Heart right ventricle (tissue), 16 donors: ENCODE measurements around the gene DLX1. TPM values are rescaled to one million over a fixed set of nuclear protein-coding genes. Genes with fewer than 3 reads are reported as not detected.
"Not testable (repeated sequence)": the region's sequence is repeated elsewhere in the genome, so short reads cannot be mapped to it uniquely, and the experiment has no call there.

Experiments
- ATAC-seq, 8 donors: fragments of 200-7000 bp; cut with Tn5 transposase; one replicate each; pipeline ENCODE4 v1.9.1; 2020; ENCODE audit warnings: mild to moderate bottlenecking in 8 of 8, moderate library complexity in 8 of 8, moderate number of reproducible peaks in 1 of 8
- DNase-seq, 2 donors: peaks; one replicate each; pipeline ENCODE4 v3.0.0-alpha.2; 2020
- H3K27ac ChIP-seq, 10 donors: fragments of 200-600 bp; sonication (generic) in 2 of 10; one replicate each; pipeline versions ENCODE4 v1.5.0 to v1.8.0; 2020 to 2022; ENCODE audit warnings: mild to moderate bottlenecking in 3 of 10
- H3K27me3 ChIP-seq, 7 donors: fragments of 200-600 bp; one replicate each; pipeline ENCODE4 v1.8.0; 2021 to 2022; ENCODE audit warnings: mild to moderate bottlenecking in 2 of 7
- H3K36me3 ChIP-seq, 9 donors: fragments of 200-600 bp; sonication (generic) in 1 of 9; one replicate each; pipeline versions ENCODE4 v1.5.0 to v1.8.0; 2020 to 2022; ENCODE audit warnings: mild to moderate bottlenecking in 2 of 9
- H3K4me1 ChIP-seq, 9 donors: fragments of 200-600 bp; sonication (generic) in 1 of 9; one replicate each; pipeline versions ENCODE4 v1.5.0 to v1.8.0; 2020 to 2022; ENCODE audit warnings: mild to moderate bottlenecking in 4 of 9
- H3K4me3 ChIP-seq, 10 donors: fragments of 200-600 bp; sonication (generic) in 2 of 10; one replicate each; pipeline versions ENCODE4 v1.5.0 to v1.8.0; 2020 to 2022; ENCODE audit warnings: mild to moderate bottlenecking in 7 of 10, moderate library complexity in 2 of 10
- H3K9me3 ChIP-seq, 11 donors: fragments of 200-600 bp in 10 of 11; sonication (generic) in 2 of 11; one replicate each; pipeline versions ENCODE4 v1.5.0 to v1.8.0; 2013 to 2022; ENCODE audit warnings: mild to moderate bottlenecking in 2 of 11, control low read depth in 1 of 11, moderate library complexity in 1 of 11
- CTCF ChIP-seq, 9 donors: fragments of 200-600 bp; sonication (generic) in 2 of 9; IDR thresholded peaks; one replicate each; pipeline versions ENCODE4 v1.5.0 to v1.8.0; 2021 to 2022; ENCODE audit warnings: antibody characterized with exemption in 9 of 9, mild to moderate bottlenecking in 5 of 9, moderate library complexity in 1 of 9
- WGBS, 2 donors: extraction: QIAGEN DNeasy Blood & Tissue Kit; methylation state at CpG; one replicate each; pipeline ENCODE4 v1.1.7; 2013; ENCODE audit warnings: inconsistent platforms in 1 of 2; 5-methylcytosine and 5-hydroxymethylcytosine counted together
- intact Hi-C, 10 donors: fragments of 100-400 bp; cut with DNase I; formaldehyde crosslinking; loops; one replicate each; pipeline versions ENCODE4 v1.11.1 to v1.14.2; 2022
- polyA plus RNA-seq, 2 donors: library from polyadenylated mRNA; stranded (reverse); fragments of 200-250 nt; gene quantifications; one replicate each; pipeline ENCODE4 v1.2.3, GENCODE V29; 2013
- total RNA-seq, 10 donors: library from RNA; stranded (reverse); fragmentation: NEBNext Ultra II Directional in 3 of 10; extraction: Animal tissue kit (Norgen Biotek cat#: 25700) in 3 of 10; gene quantifications; one replicate each; pipeline versions ENCODE4 v1.2.1 to v1.2.4, GENCODE V29; 2021 to 2023
- donor health status: Arrhythmogenic right ventricular cardiomyopathy.
- donor health status: ischemic (EF 13 %, LVEDD 7.1; RV severe dilation, severe dysfunction).
- donor health status: healthy with polysubstance abuse.
- donor health status: DM: no; HTN: yes; CAD: no.
- donor health status: DM: no; HTN: no; CAD: no.
- donor health status: ischemic (EF 25% LVEDD 6.9; RV normal size, moderate dysfunction).
- donor health status: ischemic (EF 25% LVEDD 5.7; RV mildly dilated, moderate dysfunction).
- donor health status: healthy.
- donor health status: DM: yes; HTN: yes; CAD: no.
- donor health status: Ischemic cardiomyopathy.
- donor health status: ischemic (EF 35%, LVEDD 5.7; RV mildly dilated, moderate dysfunction).
- donor health status: nonischemic (EF 11% LVEDD 7.7; RV severe dilation, severe dysfunction).
- donor health status: DM: yes; HTN: yes; CAD: no.
- donor health status: PGD.
- donor health status: ischemic (EF 29% LVEDD 5.4; RV normal size, mild dysfunction).
- donor health status: nonischemic (EF 23%, LVEDD 6.1; RV moderate dilation, normal function).

The DLX1 gene
- total and polyA plus RNA-seq, 12 donors, result 0.10 to 0.41 TPM; not detected in 10

- Histone ChIP-seq H3K27ac (no peak overlapping the region), H3K27me3 (peaks cover 0 to 22% (median 0%) of the 10 kb centered on the region in 7 donors), H3K4me1 (no peaks in the 10 kb centered on the region), H3K4me3 (no peak overlapping the region), H3K36me3 (no peaks in the 10 kb centered on the region), H3K9me3 (peaks cover 0 to 11% (median 0%) of the 10 kb centered on the region in 11 donors)
- no peak for TF ChIP-seq CTCF (IDR thresholded peaks at IDR 0.05)
- 70 to 77% methylated on average over 2 of the region's 2 CpGs for WGBS, 2 donors
- ATAC-seq (no peak), DNase-seq (no peak)
- intact Hi-C loops, result no loop called here
Measured at GRCh38 chr2:172137109-172137508, 51.8 kb downstream of the DLX1 start.

GRCh38 chr2:172137943-172138342 lies 52.6 kb downstream of the DLX1 start:
- intact Hi-C loops, result no loop called here
- TF ChIP-seq CTCF (IDR thresholded peaks at IDR 0.05), result no peak
- ATAC-seq, result no peak
- Histone ChIP-seq H3K9me3 (peaks cover 0 to 11% (median 0%) of the 10 kb centered on the region in 11 donors), H3K36me3 (no peaks in the 10 kb centered on the region), H3K4me1 (no peaks in the 10 kb centered on the region), H3K27me3 (peaks cover 0 to 22% (median 0%) of the 10 kb centered on the region in 7 donors), H3K4me3 (no peak overlapping the region), H3K27ac (no peak overlapping the region)
- DNase-seq, result no peak
- 82 to 92% methylated on average over 2 of the region's 2 CpGs for WGBS, 2 donors

- intact Hi-C loops, H3K36me3 ChIP-seq, H3K4me1 ChIP-seq, ATAC-seq, H3K4me3 ChIP-seq, DNase-seq, H3K27ac ChIP-seq: not testable (repeated sequence)
- WGBS, 2 donors, result 78 to 81% methylated on average over 1 of the region's 1 CpG
- H3K27me3 ChIP-seq, result peaks cover 0 to 22% (median 0%) of the 10 kb centered on the region in 7 donors
- peaks cover 0 to 11% (median 0%) of the 10 kb centered on the region in 11 donors for H3K9me3 ChIP-seq
Measured at GRCh38 chr2:172138727-172139126, 53.4 kb downstream of the DLX1 start.

Other genes with a start within 250 kb of the DLX1 start
- 100 to 1,000 TPM in 9 of 10 donors, 10 to 100 TPM in 1; 86.4 to 169 (median 123) TPM for gene SLC25A12, start 191.3 kb upstream of the DLX1 start, total RNA-seq
- gene SLC25A12, start 191.3 kb upstream of the DLX1 start, polyA plus RNA-seq, result 10 to 100 TPM; 37.5 to 37.6 TPM
- 10 to 100 TPM; 25.0 to 45.5 (median 36.6) TPM for gene HAT1, start 163.0 kb upstream of the DLX1 start, total RNA-seq
- gene HAT1, start 163.0 kb upstream of the DLX1 start, polyA plus RNA-seq, result 10 to 100 TPM in 1 of 2 donors, 1 to 10 TPM in 1; 6.2 to 40.1 TPM
- 1 to 10 TPM; 3.7 to 8.3 (median 6.1) TPM for gene METAP1D, start 85.6 kb upstream of the DLX1 start, total RNA-seq
- gene METAP1D, start 85.6 kb upstream of the DLX1 start, polyA plus RNA-seq, result 1 to 10 TPM; 3.4 to 7.8 TPM
- under 1 TPM in 1 of 10 donors, not detected in 9; 0.11 TPM for gene DLX2, start 17.4 kb downstream of the DLX1 start, total RNA-seq
- gene DLX2, start 17.4 kb downstream of the DLX1 start, polyA plus RNA-seq, result not detected